GM20431 (cell line): ENCODE measurements around the gene FLNB.
"Not testable (repeated sequence)": the region's sequence is repeated elsewhere in the genome, so short reads cannot be mapped to it uniquely, and the experiment has no call there.

Experiments
- in situ Hi-C: fragments of 300-500 bp; cut with MseI, MboI; formaldehyde crosslinking; loops from one replicate; pipeline ENCODE4 v1.15.0; 2020; ENCODE audit warnings: low sequenced_read_pairs; ENCODE audit not compliant: unreplicated experiment

FLNB gene

GRCh38 chr3:58189691-58190090 is 181.5 kb downstream of the FLNB start:
- in situ Hi-C loops, result no loop called here

GRCh38 chr3:58190291-58190690 is 182.1 kb downstream of the FLNB start:
- in situ Hi-C loops, result no loop called here

GRCh38 chr3:58190882-58191281 is 182.7 kb downstream of the FLNB start:
- in situ Hi-C loops, result no loop called here

- in situ Hi-C loops, result no loop called here
Measured at GRCh38 chr3:58191361-58191991, 183.3 kb downstream of the FLNB start.

GRCh38 chr3:58192069-58192468 is 183.8 kb downstream of the FLNB start:
- in situ Hi-C loops, result no loop called here

GRCh38 chr3:58193682-58194407 is 185.6 kb downstream of the FLNB start:
- in situ Hi-C loops, result no loop called here

- in situ Hi-C loops, result no loop called here
Measured at GRCh38 chr3:58197588-58197987, 189.4 kb downstream of the FLNB start.

- in situ Hi-C loops, result no loop called here
Measured at GRCh38 chr3:58198362-58198761, 190.1 kb downstream of the FLNB start.

GRCh38 chr3:58198804-58199203 is 190.6 kb downstream of the FLNB start:
- in situ Hi-C loops, result no loop called here

- in situ Hi-C loops, result no loop called here
Measured at GRCh38 chr3:58200121-58200709, 192.0 kb downstream of the FLNB start.

- in situ Hi-C loops, result no loop called here
Measured at GRCh38 chr3:58200846-58201355, 192.7 kb downstream of the FLNB start.

GRCh38 chr3:58201451-58201850 is 193.2 kb downstream of the FLNB start:
- in situ Hi-C loops, result not testable (repeated sequence)

- in situ Hi-C loops, result no loop called here
Measured at GRCh38 chr3:58202917-58203360, 194.7 kb downstream of the FLNB start.

GRCh38 chr3:58203541-58203940 is 195.3 kb downstream of the FLNB start:
- in situ Hi-C loops, result no loop called here

GRCh38 chr3:58204720-58205119 is 196.5 kb downstream of the FLNB start:
- in situ Hi-C loops, result no loop called here

GRCh38 chr3:58205981-58206380 is 197.8 kb downstream of the FLNB start:
- in situ Hi-C loops, result no loop called here

- in situ Hi-C loops, result no loop called here
Measured at GRCh38 chr3:58206406-58207011, 198.3 kb downstream of the FLNB start.

- in situ Hi-C loops, result no loop called here
Measured at GRCh38 chr3:58207954-58208353, 199.7 kb downstream of the FLNB start.

GRCh38 chr3:58209933-58210332 is 201.7 kb downstream of the FLNB start:
- in situ Hi-C loops, result no loop called here

- in situ Hi-C loops, result no loop called here
Measured at GRCh38 chr3:58210761-58211460, 202.7 kb downstream of the FLNB start, which contains the start of gene DNASE1L3. DNASE1L3 (minus strand) TSS chr3:58210972; CDS start chr3:58210906, 66 bp downstream.
